Adrenal gland (tissue), 12 donors: ENCODE measurements around the gene S100A2. TPM values are rescaled to one million over a fixed set of nuclear protein-coding genes. Genes with fewer than 3 reads are reported as not detected.

Experiments used
- polyA plus RNA-seq, 3 donors: library from polyadenylated mRNA; stranded (reverse); fragments of 200-250 nt in 2 of 3; fragments of 350-450 nt in 1 of 3; fragmentation: Illumina TruSeq in 1 of 3; extraction: RNeasy Lipid Tissue Mini Kit (QIAGEN cat#74804) in 1 of 3; gene quantifications; one replicate each; pipeline ENCODE4 v1.2.3, GENCODE V29; 2013 to 2014
- total RNA-seq, 9 donors: library from RNA; depleted of rRNA in 4 of 9; stranded (reverse); fragments of >200 nt in 4 of 9; fragments of 120-200 nt in 1 of 9; fragmentation: NEBNext Ultra II Directional in 1 of 9; extraction: Animal tissue kit (Norgen Biotek cat#: 25700) in 1 of 9; gene quantifications; one replicate each; pipeline versions ENCODE4 v1.1.0 to v1.2.4, GENCODE V29; 2013 to 2023
- donor health status: healthy with polysubstance abuse.
- donor health status: Bipolar disorder and iron deficiency.
- donor health status: DM: yes; HTN: yes; CAD: no.
- donor health status: DM: no; HTN: no; CAD: no.
- donor health status: DM: no; HTN: no; CAD: no.
- donor health status: DM: yes; HTN: yes; CAD: no.

The S100A2 gene
- total and polyA plus RNA-seq, 12 donors, result 0.31 to 44.1 (median 1.3) TPM; not detected in 1

Other genes with a start within 250 kb of the S100A2 start
- not detected for gene PGLYRP4, start 217.0 kb downstream of the S100A2 start, total RNA-seq
- gene PGLYRP4, start 217.0 kb downstream of the S100A2 start, polyA plus RNA-seq, result not detected
- 100 to 1,000 TPM in 6 of 9 donors, 10 to 100 TPM in 3; 30.6 to 544 (median 165) TPM for gene S100A9, start 208.0 kb downstream of the S100A2 start, total RNA-seq
- gene S100A9, start 208.0 kb downstream of the S100A2 start, polyA plus RNA-seq, result 100 to 1,000 TPM in 2 of 3 donors, 10 to 100 TPM in 1; 73.9 to 228 (median 151) TPM
- 1 to 10 TPM in 6 of 9 donors, not detected in 3; 1.1 to 4.6 (median 1.6) TPM for gene S100A12, start 190.2 kb downstream of the S100A2 start, total RNA-seq
- 1 to 10 TPM; 4.7 to 9.1 (median 5.9) TPM for gene S100A12, start 190.2 kb downstream of the S100A2 start, polyA plus RNA-seq
- 100 to 1,000 TPM in 2 of 9 donors, 10 to 100 TPM in 6, 1 to 10 TPM in 1; 3.4 to 257 (median 55.0) TPM for gene S100A8, start 174.8 kb downstream of the S100A2 start, total RNA-seq
- gene S100A8, start 174.8 kb downstream of the S100A2 start, polyA plus RNA-seq, result 100 to 1,000 TPM in 2 of 3 donors, 10 to 100 TPM in 1; 27.6 to 231 (median 164) TPM
- not detected for gene S100A7A, start 149.3 kb downstream of the S100A2 start, total RNA-seq
- not detected for gene S100A7A, start 149.3 kb downstream of the S100A2 start, polyA plus RNA-seq
- gene S100A7, start 105.2 kb downstream of the S100A2 start, total RNA-seq, result not detected
- not detected for gene S100A7, start 105.2 kb downstream of the S100A2 start, polyA plus RNA-seq
- gene S100A6, start 29.9 kb downstream of the S100A2 start, total RNA-seq, result 100 to 1,000 TPM in 8 of 9 donors, 10 to 100 TPM in 1; 39.4 to 609 (median 369) TPM
- 1,000 to 10,000 TPM in 2 of 3 donors, 100 to 1,000 TPM in 1; 121 to 4,129 (median 3,763) TPM for gene S100A6, start 29.9 kb downstream of the S100A2 start, polyA plus RNA-seq
- gene S100A5, start 24.9 kb downstream of the S100A2 start, total RNA-seq, result under 1 TPM in 1 of 9 donors, not detected in 8; 0.17 TPM
- not detected for gene S100A5, start 24.9 kb downstream of the S100A2 start, polyA plus RNA-seq
- 100 to 1,000 TPM in 4 of 9 donors, 10 to 100 TPM in 4, 1 to 10 TPM in 1; 7.9 to 291 (median 88.0) TPM for gene S100A4, start 20.0 kb downstream of the S100A2 start, total RNA-seq
- gene S100A4, start 20.0 kb downstream of the S100A2 start, polyA plus RNA-seq, result 100 to 1,000 TPM in 2 of 3 donors, 10 to 100 TPM in 1; 26.7 to 742 (median 455) TPM
- 1 to 10 TPM in 2 of 9 donors, under 1 TPM in 3, not detected in 4; 0.28 to 2.9 (median 0.54) TPM for gene S100A3, start 16.6 kb downstream of the S100A2 start, total RNA-seq
- 1 to 10 TPM in 2 of 3 donors, not detected in 1; 1.9 to 3.8 TPM for gene S100A3, start 16.6 kb downstream of the S100A2 start, polyA plus RNA-seq
- 100 to 1,000 TPM in 2 of 9 donors, 10 to 100 TPM in 7; 26.2 to 126 (median 71.3) TPM for gene S100A16, start 47.3 kb upstream of the S100A2 start, total RNA-seq
- 100 to 1,000 TPM in 1 of 3 donors, 10 to 100 TPM in 2; 61.5 to 128 (median 95.3) TPM for gene S100A16, start 47.3 kb upstream of the S100A2 start, polyA plus RNA-seq
- gene S100A14, start 50.5 kb upstream of the S100A2 start, total RNA-seq, result under 1 TPM in 3 of 9 donors, not detected in 6; 0.32 to 0.90 (median 0.53) TPM
- gene S100A14, start 50.5 kb upstream of the S100A2 start, polyA plus RNA-seq, result 1 to 10 TPM in 1 of 3 donors, under 1 TPM in 1, not detected in 1; 0.88 to 2.2 TPM
- gene S100A13, start 61.7 kb upstream of the S100A2 start, total RNA-seq, result 100 to 1,000 TPM in 7 of 9 donors, 10 to 100 TPM in 2; 57.6 to 289 (median 126) TPM
- 100 to 1,000 TPM; 185 to 266 (median 235) TPM for gene S100A13, start 61.7 kb upstream of the S100A2 start, polyA plus RNA-seq
- 1 to 10 TPM in 3 of 9 donors, under 1 TPM in 2, not detected in 4; 0.55 to 3.8 (median 1.8) TPM for gene S100A1, start 62.6 kb upstream of the S100A2 start, total RNA-seq
- 10 to 100 TPM in 2 of 3 donors, 1 to 10 TPM in 1; 1.1 to 12.3 (median 10.9) TPM for gene S100A1, start 62.6 kb upstream of the S100A2 start, polyA plus RNA-seq
- gene CHTOP, start 68.2 kb upstream of the S100A2 start, total RNA-seq, result 10 to 100 TPM; 35.5 to 74.9 (median 55.7) TPM
- 10 to 100 TPM; 59.1 to 83.3 (median 71.2) TPM for gene CHTOP, start 68.2 kb upstream of the S100A2 start, polyA plus RNA-seq
- gene SNAPIN, start 92.9 kb upstream of the S100A2 start, total RNA-seq, result 100 to 1,000 TPM in 3 of 9 donors, 10 to 100 TPM in 6; 48.3 to 176 (median 79.4) TPM
- 10 to 100 TPM; 37.7 to 50.8 (median 40.6) TPM for gene SNAPIN, start 92.9 kb upstream of the S100A2 start, polyA plus RNA-seq
- 100 to 1,000 TPM in 6 of 9 donors, 10 to 100 TPM in 3; 77.7 to 249 (median 107) TPM for gene ILF2, start 105.1 kb upstream of the S100A2 start, total RNA-seq
- gene ILF2, start 105.1 kb upstream of the S100A2 start, polyA plus RNA-seq, result 100 to 1,000 TPM in 1 of 3 donors, 10 to 100 TPM in 2; 42.2 to 397 (median 45.6) TPM
- gene NPR1, start 112.8 kb upstream of the S100A2 start, total RNA-seq, result 10 to 100 TPM in 8 of 9 donors, 1 to 10 TPM in 1; 7.9 to 29.3 (median 19.3) TPM
- 10 to 100 TPM; 10.4 to 47.9 (median 39.4) TPM for gene NPR1, start 112.8 kb upstream of the S100A2 start, polyA plus RNA-seq
- 10 to 100 TPM; 40.7 to 88.1 (median 54.3) TPM for gene INTS3, start 162.2 kb upstream of the S100A2 start, total RNA-seq
- gene INTS3, start 162.2 kb upstream of the S100A2 start, polyA plus RNA-seq, result 100 to 1,000 TPM in 2 of 3 donors, 10 to 100 TPM in 1; 60.2 to 148 (median 114) TPM
- 10 to 100 TPM in 7 of 9 donors, 1 to 10 TPM in 2; 9.5 to 25.4 (median 14.1) TPM for gene SLC27A3, start 209.6 kb upstream of the S100A2 start, total RNA-seq
- gene SLC27A3, start 209.6 kb upstream of the S100A2 start, polyA plus RNA-seq, result 10 to 100 TPM; 11.7 to 85.0 (median 62.3) TPM